ENCODE data around the gene DLG3. TPM values are rescaled to one million over a fixed set of nuclear protein-coding genes. Genes with fewer than 3 reads are reported as not detected.
A peak's percentile ranks its signal among the peaks of the same experiment; 100 is the strongest.

Gene DLG3
- total and polyA plus RNA-seq, 2 of the 8 experiments (the other 6 are each of a cell fraction or from before 2014, with no cell fraction given) = 29.2 to 63.8 TPM

GRCh38 chrX:70509078-70509477, 64.4 kb downstream of the DLG3 start:
- FAIRE-seq (no peak), DNase-seq (ENCODE audit: low read depth in 1 of 2, low spot score in 2 of 2) (no peak)
- H2BK20ac ChIP-seq (ENCODE audit: low read length) = no peak overlapping the region
- no peaks in the 10 kb centered on the region for H3K9me3 ChIP-seq (ENCODE audit: insufficient read depth in 2 of 2, low read depth in 1 of 2, low read length in 1 of 2)
- no peak overlapping the region for H3K23ac ChIP-seq (ENCODE audit: insufficient read length)
- POLR2A ChIA-PET (ENCODE audit: partially characterized antibody) = interaction anchor here (1.0 to 1.6 kb wide), 2 partner anchors 11 to 57 kb away, joined by 3 to 4 read pairs; no protein-coding TSS in a partner anchor
- no peak overlapping the region for H4K91ac ChIP-seq (replicated peaks; ENCODE audit: insufficient read length, low read length)
- H3K4me3 ChIP-seq (ENCODE audit: extremely low read depth in 1 of 4, insufficient read depth in 2 of 4, low read depth in 3 of 4, low read length in 4 of 4) = no peak overlapping the region
- no peak overlapping the region for H3K4ac ChIP-seq (replicated peaks; ENCODE audit: insufficient read length, low read depth, low read length)
- H3K23me2 ChIP-seq (ENCODE audit: low read depth, low read length) = no peaks in the 10 kb centered on the region
- H3K14ac ChIP-seq (ENCODE audit: insufficient read length) = no peak overlapping the region
- 0 out of 4 replicates have a peak overlapping the region, but pooled peaks of 1 of the 2 experiments have one; percentile 25 for H3K4me2 ChIP-seq (ENCODE audit: insufficient read depth in 1 of 2, low read depth in 2 of 2, low read length in 2 of 2)
- H2BK12ac ChIP-seq (ENCODE audit: low read depth, low read length) = 0 out of 2 replicates have a peak overlapping the region, but pooled peaks have one; percentile 14
- TF ChIP-seq RBBP5 (IDR thresholded peaks at IDR 0.05; ENCODE audit: borderline replicate concordance, low read depth, low read length) = no peak
- no peak for TF ChIP-seq KDM5A (IDR thresholded peaks at IDR 0.05; ENCODE audit: low read length)
- TF ChIP-seq POLR2AphosphoS5 (IDR thresholded peaks at IDR 0.05; ENCODE audit: low read depth, low read length) = no peak
- TF ChIP-seq ZNF274 (IDR thresholded peaks at IDR 0.05; ENCODE audit: borderline replicate concordance, extremely low read depth, low read length) = no peak
- no peak for TF ChIP-seq CEBPB (IDR thresholded peaks at IDR 0.05; ENCODE audit: low read depth, low read length)
- no peak for TF ChIP-seq YY1 (IDR thresholded peaks at IDR 0.05; ENCODE audit: low read depth, low read length)
- TF ChIP-seq SRF (IDR thresholded peaks at IDR 0.05; ENCODE audit: low read depth, low read length) = no peak
- H3K27ac ChIP-seq (ENCODE audit: low read depth, low read length) = no peak overlapping the region
- H2BK15ac ChIP-seq (ENCODE audit: low read length) = no peak overlapping the region
- H3K4me1 ChIP-seq (replicated peaks in 1 of 4; ENCODE audit: control insufficient read depth in 3 of 4, insufficient read depth in 4 of 4, low read length in 3 of 4) = peaks cover 0 to 4% (median 1%) of the 10 kb centered on the region in 4 experiments; a peak in 3 of 7 replicates
- no peak overlapping the region for H4K8ac ChIP-seq (ENCODE audit: extremely low read depth, insufficient read depth, low read length)
- H3K79me1 ChIP-seq (ENCODE audit: low read depth, low read length) = no peaks in the 10 kb centered on the region
- H2AFZ ChIP-seq (ENCODE audit: low read length) = no peak overlapping the region
- H2BK5ac ChIP-seq (ENCODE audit: low read depth, low read length) = no peak overlapping the region
- no peak overlapping the region for H4K5ac ChIP-seq (ENCODE audit: insufficient read length, low read depth, low read length)
- H3K9ac ChIP-seq (replicated peaks in 1 of 4; ENCODE audit: extremely low read depth in 1 of 4, low read depth in 3 of 4, low read length in 3 of 4) = no peak overlapping the region
- no peak overlapping the region for H2BK120ac ChIP-seq (replicated peaks; ENCODE audit: low read depth, low read length)
- no peak overlapping the region for H3K56ac ChIP-seq (replicated peaks; ENCODE audit: insufficient read length, low read depth, low read length)
- no peaks in the 10 kb centered on the region for H3K27me3 ChIP-seq (replicated peaks in 1 of 4; ENCODE audit: control insufficient read depth in 3 of 4, extremely low read depth in 1 of 4, insufficient read depth in 3 of 4, low read length in 3 of 4)
- 89% methylated on average over 4 of the region's 4 CpGs; no CpG with 5 or more reads in 1 of the 2 experiments for whole genome bisulfite sequencing, 2 experiments (ENCODE audit: extremely low coverage in 1 of 2, insufficient coverage in 1 of 2, insufficient read length in 1 of 2, insufficient replicate concordance in 2 of 2, low coverage in 1 of 2, low lambda C conversion rate in 2 of 2, missing lambda C conversion rate in 1 of 2)
- CTCF ChIA-PET (ENCODE audit: partially characterized antibody) = interaction anchor here (0.6 to 1.1 kb wide), 2 partner anchors 57 to 69 kb away, joined by 3 to 4 read pairs; no protein-coding TSS in a partner anchor
- no peaks in the 10 kb centered on the region for H3K79me2 ChIP-seq (ENCODE audit: control insufficient read depth in 1 of 2, insufficient read depth in 2 of 2, low read length in 2 of 2)
- H2AK5ac ChIP-seq (ENCODE audit: low read depth, low read length) = no peak overlapping the region
- H4K20me1 ChIP-seq (replicated peaks in 1 of 2; ENCODE audit: control insufficient read depth in 1 of 2, insufficient read depth in 2 of 2, low read length in 2 of 2) = peaks cover 0 to 2% of the 10 kb centered on the region in 2 experiments
- peaks cover 0 to 10% (median 0%) of the 10 kb centered on the region in 4 experiments; a peak in 2 of 8 replicates for H3K36me3 ChIP-seq (ENCODE audit: control insufficient read depth in 2 of 4, insufficient read depth in 4 of 4, low read length in 3 of 4)
- H3K18ac ChIP-seq (ENCODE audit: extremely low read depth, low read length) = no peak overlapping the region
